NCI-H446 (cell line): Measurements from ENCODE around the gene TRIM16.
"Not testable (repeated sequence)": the region's sequence is repeated elsewhere in the genome, so short reads cannot be mapped to it uniquely, and the experiment has no call there.

Experiments
- DNase-seq, 2 experiments: peaks; one replicate each; lab custom pipeline; 2025; lab: John Stamatoyannopoulos, UW

Gene TRIM16

DNA sequence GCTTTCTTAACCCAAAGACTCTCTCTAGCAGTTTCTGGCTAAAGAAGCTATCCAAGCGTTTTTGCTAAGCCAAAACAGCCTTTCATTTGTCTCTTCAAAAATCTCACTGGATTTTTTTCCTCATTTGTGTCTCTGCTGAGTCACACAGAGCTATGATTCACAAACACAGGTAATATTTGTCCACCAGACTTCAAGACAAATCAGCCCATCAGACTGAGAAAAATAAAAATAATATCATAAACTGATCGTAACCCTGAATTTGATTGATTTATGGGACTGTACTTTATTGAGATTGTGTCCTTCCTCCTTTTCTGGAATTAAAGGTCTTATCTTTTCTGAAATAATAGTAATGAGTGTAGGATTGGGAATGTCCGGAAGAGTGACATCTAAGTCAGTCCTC is 25.8 kb downstream of the TRIM16 start:
- DNase-seq = no peak

DNA sequence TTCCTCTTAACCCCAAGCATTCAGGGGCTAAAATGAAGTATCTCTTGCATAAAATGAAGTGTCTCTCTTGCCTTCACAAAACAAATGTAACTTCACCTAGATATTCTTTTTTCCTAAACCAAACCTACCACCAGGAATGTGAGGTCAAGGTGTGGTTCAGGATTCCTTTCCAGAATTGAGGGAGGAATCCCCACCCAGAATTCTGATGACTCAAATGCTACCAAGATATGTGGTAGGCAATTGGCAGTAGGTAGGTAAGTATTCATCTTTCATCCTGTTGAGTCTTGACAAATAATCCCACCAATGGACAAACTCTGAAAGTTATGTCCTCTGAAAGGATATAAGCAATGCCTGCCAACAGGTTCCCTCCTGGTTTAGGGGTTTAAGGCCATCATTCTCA is 26.2 kb downstream of the TRIM16 start:
- no peak for DNase-seq

DNA sequence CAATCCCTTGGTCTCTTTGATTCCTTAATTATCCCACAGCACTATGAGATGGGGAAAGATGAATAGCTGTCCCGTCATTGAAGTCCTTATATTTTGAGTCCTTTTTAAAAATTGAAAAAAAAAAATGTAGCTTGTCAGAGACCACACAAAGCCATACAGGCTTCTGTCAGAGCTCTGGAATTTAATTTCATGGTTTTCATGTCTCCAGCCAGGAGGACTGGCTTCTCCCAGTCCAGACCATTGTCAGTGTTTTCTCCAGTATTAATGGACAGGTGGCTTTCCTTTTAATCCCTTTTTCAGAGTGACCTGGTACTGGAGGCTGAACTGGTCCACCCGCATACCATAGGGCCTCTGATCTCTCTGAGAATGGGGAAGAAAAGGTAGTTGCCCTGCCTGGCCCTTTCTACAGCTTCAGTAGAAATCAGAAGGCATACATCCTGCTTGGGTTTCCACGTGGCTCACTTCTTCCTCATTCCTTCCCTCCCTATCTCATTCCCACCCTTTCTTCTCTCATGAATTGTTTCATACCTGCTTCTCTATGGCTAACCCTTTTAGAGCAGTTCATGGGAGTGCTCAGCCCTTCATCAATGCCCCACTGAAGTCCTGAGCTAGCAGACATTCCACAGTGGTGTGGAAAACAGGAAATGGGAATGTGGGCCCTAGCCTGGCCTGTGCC is 29.1 kb downstream of the TRIM16 start:
- DNase-seq = no peak

DNA sequence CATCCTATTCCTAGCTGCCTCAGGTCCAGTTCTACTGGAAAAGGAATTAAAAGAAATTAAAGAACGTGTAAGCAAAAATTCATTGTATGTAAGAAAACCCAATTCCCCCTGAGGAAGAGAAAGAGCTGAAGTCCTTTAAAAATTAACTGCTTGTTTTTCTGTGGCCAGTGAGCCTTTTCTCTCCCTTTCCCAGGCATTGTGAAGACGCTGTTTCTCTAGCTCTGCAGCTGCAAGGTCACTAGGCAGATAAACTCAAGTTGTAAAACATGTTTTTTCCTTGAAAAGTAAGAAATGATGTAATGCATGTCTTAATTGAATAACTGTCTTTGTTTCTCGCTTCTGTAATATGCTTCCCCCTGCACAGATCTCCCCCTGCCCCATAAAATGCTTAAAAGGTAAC is 29.7 kb downstream of the TRIM16 start:
- DNase-seq = not testable (repeated sequence)

DNA sequence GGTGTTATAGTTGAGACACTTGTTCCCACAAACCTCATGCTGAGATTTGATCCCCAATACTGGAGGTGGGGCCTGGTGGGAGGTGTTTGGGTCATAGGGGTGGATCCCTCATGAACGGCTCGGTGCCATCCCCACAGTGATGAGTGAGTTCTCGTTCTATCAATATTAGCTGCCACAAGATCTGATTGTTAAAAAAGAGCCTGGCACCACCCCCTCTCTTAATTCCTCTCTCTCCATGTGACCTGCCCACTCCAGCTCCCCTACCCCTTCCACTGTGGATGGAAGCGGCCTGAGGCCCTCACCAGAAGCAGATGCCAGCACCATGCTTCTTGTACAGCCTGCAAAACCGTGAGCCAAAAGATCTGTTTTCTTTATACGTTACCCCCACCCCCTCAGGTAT is 31.2 kb downstream of the TRIM16 start:
- DNase-seq = no peak

DNA sequence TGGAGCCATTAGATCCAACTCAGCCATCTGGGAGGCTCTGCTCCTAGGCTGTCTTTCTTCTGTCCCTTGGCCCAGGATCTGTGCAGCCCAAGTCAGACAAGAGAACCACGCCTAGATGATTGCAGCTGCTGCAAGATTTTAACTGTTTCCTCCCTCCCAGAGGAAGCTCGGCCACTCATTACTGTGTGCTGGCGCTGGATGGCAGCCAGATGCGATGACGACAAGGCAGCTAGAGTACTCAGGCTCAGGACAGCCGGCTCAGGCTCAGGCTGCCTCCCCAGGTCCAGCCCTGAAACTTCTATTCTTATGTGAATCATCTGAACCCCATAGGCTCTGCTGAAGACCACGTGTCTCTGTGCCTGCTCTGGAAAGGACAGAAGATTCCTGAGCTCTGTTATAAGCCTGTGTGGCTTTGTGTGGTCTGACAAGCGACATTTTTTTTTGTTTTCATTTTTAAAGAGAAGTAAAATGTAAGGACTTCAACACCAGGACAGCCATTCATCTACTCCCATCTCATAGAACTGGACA is 32.5 kb downstream of the TRIM16 start:
- peak; percentile 16 to 75 for DNase-seq

DNA sequence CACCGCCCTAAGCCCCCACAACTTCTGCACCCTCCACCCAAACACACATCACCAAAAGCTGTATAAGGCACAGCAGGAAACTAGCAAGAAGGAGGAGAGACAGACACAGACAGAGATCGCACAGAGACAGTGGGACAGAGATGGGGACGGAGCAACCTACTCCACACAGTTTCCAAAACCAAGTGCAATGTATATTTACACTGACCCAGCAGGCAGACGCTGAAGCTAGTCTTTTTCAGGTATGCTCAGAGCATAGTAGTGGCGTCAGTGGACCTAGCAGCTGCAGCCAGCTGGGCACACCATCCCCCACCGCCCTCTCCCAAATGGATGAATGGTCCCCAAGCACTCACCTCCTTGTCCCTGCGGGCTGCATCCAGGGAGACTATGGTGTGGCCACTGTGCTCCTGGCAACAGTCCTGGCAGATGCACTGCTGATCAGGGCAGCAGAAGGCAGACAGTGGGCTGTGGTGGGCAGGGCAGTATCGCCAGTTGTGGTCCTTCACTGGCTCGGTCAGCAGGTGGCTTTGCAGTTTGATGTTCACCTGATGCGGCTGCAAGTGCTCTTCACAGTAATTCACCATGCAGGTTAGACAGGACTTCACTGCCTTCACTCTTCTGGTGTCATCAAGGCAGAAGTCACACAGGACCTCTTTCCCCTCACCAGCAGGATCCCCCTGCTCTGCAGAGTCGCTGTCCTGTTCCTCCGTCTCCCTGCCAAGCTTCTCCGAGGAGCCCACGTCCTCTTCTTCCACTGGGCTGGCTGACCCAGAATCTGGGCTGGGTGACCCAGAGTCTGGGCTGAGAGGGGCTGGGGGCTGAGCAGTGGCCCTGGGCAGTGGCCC is 33.1 kb downstream of the TRIM16 start:
- DNase-seq = no peak

DNA sequence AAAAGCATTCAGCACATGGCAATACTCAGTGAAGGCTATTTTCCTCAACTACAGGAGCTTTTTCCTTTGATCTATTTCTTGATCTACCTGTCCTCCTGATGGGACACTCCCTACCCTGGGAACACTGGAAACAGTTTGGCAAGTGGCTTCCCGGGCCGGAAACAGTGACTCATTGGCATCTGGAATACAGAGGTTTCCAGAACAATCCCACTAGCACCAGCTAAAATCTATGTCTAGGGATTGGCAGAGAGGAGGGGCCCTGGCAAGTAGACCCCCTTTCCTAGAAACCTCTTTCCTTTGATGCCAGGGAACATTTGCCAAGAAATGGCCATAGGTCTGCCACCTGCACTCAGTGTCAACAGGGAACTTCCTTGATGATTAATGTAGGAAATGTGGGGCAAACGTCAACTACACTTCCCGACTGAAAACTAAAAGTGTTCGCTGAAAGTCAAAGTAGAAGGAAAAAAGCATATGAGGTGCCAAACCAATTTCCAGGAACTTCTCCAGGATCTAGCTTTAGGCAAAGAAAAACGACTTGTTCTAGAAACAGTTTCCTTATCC is 34.2 kb downstream of the TRIM16 start:
- no peak for DNase-seq

DNA sequence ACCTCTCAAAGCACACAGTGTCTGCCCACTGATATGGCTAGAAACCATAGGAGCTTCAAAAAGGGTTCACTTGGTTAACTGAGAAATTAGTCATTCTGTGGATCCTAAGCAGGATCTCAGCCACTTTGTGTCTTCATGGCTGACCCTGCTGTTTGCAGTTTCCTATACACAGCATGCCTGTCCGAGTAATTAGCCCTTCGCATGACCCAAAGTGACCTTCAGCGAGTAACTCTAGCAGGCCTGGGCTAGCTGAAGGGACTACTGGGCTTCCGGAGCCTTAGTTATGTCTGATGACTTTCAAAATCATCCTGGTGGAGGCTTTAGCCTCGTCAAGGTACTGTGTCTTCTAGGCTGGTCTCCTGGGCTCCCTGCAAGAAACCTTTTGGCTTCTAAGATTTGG is 35.7 kb downstream of the TRIM16 start:
- no peak for DNase-seq

DNA sequence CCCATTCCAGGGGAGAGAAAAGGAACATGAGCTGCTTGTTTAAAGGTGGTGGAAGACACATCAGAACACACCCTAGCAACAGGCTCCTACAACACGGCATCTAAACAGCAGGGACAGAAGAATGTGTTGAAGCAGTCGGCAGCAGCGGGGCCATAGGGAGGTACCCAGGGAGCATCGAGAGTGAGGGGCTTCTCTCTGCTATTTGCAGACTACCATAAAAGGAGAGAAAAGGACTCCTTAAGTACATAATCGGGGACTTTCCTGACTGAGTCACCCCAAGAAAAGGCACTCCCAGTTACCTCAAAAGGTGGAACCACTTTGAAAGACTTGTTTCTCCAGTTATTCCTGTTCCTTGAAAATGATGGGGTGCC is 38.2 kb downstream of the TRIM16 start:
- not testable (repeated sequence) for DNase-seq

DNA sequence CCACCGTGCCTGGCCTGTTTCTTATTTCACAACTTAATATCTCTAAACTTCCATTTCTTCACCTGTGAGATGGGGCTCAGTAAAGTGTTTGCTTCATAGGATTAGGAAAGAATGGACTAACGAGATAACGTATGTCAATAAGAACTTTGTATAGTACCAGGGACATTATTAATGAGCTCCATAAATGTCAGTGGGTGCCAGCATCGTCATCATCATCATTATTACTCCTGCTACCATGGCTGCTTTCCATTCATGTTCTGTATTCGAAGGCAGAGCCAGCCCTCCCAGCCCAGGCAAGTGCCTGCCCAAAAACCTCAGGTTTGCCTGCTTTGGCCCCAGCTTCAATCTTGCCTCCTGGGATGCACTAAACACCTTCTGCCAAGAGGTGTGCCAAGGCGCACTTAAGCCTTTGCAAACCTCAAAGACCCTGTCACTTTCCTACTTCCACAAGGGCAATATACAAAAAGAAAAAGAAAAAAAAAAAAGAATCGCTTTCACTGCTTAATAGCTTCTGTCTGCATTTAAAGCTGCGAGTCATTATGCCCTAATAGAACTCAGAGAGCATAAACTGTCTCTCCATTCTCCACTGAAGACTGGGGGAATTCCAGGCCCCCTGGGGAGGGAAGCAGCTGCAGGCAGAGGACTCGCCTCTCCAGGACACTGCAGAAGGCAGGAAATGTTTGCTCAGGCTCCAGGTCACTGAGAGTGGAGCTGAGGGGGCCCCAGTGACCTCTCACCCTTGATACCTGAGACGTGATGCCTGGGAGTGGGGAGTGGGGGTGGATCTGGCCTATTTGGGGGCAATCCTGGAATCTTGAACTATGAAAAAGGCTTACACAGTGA is 38.8 kb downstream of the TRIM16 start:
- DNase-seq = peak in 1 of 2 experiments; percentile 2

DNA sequence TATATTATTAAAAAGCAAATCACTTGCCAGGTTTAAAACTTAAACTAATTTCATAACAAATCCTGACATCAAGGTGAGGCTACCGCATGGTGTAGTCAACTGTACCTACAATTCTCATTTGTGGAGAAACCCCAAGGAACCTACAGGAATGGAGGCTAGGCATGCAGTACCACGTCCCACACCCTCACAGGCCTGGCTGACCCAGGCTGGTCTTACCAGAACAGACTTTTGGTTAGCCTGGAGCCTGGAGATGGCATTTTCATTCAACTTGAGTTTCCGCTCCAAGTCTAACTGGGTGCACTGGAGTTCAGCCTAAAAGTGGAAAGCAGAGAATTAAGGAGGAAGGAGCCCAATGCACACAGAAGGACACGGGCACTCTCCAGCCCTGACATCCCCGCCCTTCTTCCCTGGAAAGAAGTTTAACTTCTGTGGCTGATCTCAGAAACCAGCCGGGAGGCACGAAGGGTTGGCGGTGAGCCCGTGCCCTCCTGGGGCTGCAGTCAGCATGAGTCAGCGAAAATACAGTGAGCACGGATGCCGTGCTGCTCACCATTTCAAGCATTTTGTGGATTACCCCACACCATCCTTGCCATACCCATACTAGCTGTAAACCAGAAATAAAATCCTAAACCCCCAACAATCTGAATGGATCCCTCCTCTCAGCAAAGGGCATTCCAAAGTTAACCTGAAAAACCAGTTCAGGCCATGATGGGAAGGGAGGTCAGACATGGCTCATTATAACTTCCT is 41.4 kb downstream of the TRIM16 start:
- not testable (repeated sequence) for DNase-seq

DNA sequence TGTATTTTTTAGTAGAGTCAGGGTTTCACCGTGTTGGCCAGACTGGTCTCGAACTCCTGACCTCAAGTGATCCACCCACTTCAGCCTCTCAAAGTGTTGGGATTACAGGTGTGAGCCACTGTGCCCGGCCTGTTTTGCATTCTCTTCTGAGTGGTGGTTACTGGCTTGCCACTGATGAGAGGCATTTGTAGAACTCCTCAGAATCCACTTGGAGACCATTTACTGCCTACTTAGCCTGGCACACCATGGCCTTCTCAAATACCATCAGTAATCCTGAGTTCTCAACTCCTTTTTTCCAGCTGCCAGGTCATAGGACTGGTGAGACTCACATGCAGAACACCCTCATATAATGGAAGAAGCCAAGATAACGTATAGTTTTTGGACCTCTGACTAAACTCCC is 42.1 kb downstream of the TRIM16 start:
- not testable (repeated sequence) for DNase-seq

DNA sequence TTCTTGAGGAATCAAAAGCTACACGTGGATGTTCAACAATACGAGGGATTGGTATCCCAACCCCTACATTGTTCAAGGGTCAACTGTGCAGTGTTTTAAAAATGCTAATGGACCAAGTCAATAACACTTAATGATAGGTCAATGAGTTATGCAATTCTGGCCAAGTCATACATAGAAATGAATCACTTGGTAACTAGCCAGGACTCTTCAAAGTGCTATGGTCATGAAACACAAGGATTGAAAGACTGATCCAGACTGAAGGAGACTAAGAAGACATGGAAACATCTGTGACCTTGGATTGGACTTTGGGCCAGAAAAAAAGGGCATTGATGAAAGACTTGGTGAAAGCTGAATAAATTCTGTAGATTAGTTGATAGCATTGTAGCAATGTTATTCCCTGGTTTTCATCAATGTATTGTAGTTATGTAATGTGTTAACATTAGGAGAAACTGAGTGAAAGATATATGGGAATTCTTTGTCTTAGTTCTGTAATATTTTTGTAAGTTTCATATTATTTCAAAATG is 53.1 kb downstream of the TRIM16 start:
- DNase-seq = not testable (repeated sequence)

DNA sequence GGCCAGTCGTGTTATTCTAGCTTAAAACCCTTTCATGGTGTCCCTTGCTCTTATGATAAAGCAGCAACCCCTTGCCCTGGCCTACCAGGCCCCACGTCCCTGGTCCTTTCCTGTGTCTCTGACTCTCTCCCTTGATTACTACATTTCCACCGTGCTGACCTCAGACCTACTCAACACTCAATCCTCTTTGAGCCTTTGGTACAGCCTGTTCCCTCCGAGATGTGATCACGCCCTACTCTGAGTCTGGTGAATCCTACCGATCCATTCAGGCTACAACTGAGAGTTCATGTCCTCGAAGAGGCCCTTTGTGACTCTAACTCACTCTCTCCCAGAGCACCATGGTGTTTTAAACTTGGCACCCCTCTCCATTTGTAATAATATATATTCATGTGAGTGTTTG is 54.1 kb downstream of the TRIM16 start:
- not testable (repeated sequence) for DNase-seq

DNA sequence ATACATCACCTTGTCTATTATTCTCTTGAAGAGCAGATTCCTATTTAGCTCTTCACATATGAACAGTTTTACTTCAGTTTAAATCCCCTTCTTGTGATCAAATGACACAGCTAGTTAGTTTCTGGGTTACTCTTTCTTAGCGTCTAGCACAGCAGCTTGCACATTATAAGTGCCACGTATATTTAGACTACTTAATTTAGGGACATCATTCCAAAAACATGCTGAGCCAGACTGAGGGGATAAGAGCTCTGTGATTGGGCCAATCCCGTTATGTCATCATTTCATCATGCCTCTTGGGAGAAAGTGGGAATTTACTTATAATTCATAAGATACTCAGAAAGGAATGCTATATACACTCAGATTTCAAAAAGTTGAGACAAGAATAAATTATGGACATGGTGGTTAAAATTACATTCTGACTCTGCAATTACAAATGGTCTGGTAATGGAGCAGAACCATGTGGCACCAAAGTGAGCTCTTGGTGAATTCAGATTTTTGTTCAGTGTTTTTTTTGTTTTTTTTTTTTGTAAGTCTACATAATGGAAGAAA is 60.4 kb downstream of the TRIM16 start:
- DNase-seq = not testable (repeated sequence)

DNA sequence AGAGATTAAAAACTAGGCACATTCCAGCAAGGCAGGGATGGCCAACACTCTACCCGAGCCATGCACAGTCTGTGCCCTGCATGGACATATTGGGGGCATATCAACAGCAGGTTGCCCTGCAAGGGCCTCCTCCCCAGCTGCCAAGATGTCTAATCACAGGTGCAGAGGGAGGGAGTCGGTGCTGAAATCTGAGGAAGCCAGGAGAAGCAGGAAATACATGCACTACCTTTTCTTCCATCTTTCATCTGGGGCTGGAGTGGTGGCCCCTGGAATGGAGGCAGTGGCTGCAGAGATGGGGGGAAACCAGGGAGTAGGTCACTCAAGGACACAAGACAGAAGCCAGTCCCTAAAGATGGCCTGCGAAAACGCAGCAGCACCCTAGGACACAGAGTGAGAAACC is 60.9 kb downstream of the TRIM16 start:
- not testable (repeated sequence) for DNase-seq

DNA sequence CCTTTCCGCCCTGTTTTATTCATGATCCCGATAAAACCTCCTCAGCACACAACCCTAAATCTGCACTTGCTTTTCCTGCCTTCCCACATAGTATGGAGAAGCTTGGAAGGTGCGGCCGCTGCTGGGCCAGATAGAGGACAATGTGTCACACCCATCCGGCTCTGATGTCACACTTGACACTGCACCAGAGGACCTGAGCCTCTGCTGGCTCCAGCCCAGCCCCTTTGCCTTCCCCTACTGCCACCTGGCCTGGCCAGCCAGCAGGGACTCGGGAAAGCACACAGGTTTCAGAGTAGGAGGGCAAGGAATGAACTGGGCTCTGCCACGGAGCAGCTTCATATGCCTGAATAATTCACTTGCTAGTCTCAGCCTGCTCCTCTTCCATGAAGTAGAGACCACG is 62.0 kb downstream of the TRIM16 start:
- DNase-seq = not testable (repeated sequence)

DNA sequence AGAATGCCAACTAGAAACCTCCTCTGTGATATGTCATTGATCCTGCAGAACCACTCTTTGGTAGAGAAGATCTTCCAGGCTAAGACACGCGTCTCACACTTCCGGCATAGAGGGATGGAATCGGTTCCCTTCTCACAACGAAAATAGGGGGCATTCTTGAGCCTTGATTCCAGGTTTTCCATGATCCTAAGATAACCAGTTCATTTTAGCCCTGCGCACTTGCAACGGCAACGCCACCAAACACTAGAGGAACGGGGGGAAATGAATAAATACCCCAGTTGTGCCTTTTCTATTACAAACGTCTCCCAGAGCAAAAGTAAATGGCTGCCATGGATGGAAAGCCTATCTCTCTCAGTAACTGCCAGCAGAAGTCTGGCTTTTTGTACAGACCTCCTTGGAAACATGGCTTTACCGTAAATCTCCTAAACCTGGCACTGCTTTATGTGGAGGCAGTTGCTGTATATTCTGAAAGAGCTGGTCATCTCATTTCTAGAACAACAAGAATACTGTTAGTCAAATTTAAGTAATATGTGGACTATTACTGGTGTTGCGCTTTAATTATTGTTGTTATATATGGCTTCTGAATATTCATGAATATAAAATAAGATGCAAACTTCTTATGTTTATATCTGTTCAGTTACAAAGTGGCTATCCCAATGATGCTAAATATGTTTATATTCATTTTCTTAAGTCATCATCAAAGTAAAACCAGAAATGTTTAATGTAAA is 64.6 kb downstream of the TRIM16 start, which contains the start of gene FBXW10B:
FBXW10B (minus strand) TSS at position 374 of the 728 bp plus-strand sequence; CDS start at position 182, 192 bp downstream.
- DNase-seq = not testable (repeated sequence)

DNA sequence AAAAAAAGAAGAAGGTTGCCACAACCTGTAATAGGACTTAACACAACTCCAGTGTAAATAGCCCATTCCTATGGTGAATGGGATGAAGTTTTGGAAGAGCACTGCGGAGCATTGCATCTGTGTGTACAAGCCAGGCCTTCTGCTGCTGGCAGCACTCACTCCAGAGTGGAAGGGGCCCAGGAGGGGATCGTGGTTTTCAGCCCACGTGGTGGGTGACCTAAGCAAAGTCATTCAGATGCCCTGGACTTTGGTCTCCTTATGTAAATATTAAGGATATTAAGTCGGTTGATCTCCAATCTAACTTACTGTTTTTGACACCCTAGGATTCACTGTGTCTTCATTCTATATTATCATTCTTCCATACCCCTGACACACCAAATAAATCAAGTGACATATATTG is 67.3 kb downstream of the TRIM16 start:
- DNase-seq = not testable (repeated sequence)
